K562 (cell line): ENCODE data around the gene ECI2.

Source experiments
- ATF2 ChIP-seq: sonication (generic); formaldehyde crosslinking; IDR thresholded peaks from 2 replicates; pipeline ENCODE4 v1.8.1; 2022; ENCODE audit warnings: missing genetic modification reagents
- CTCF ChIP-seq, 3 experiments: IDR thresholded peaks in 2 of 3; conservative IDR thresholded peaks in 1 of 3; 2 replicates each; pipeline ENCODE4 v1.5.1; 2011 to 2012; ENCODE audit warnings: low read length in 3 of 3, mild to moderate bottlenecking in 3 of 3, control low read depth in 2 of 3, improper control_type of control experiment in 1 of 3, inconsistent platforms in 1 of 3, low read depth in 1 of 3, mixed read lengths in 1 of 3, moderate library complexity in 1 of 3; ENCODE audit not compliant: insufficient read depth in 2 of 3
- JUN ChIP-seq, 2 experiments: sonication (generic) in 1 of 2; formaldehyde crosslinking in 1 of 2; IDR thresholded peaks; 2 replicates each; pipeline versions ENCODE4 v1.6.1 to v1.8.0; 2012 to 2022; ENCODE audit warnings: borderline replicate concordance in 2 of 2, mild to moderate bottlenecking in 2 of 2, improper control_type of control experiment in 1 of 2, low read depth in 1 of 2, low read length in 1 of 2, missing genetic modification reagents in 1 of 2
- MYC ChIP-seq, 2 experiments: fragments of 250-450 bp in 1 of 2; sonication (Bioruptor Pico) in 1 of 2; IDR thresholded peaks; 2 replicates each; pipeline versions ENCODE4 v1.5.1 to v1.6.1; 2012 to 2021; ENCODE audit warnings: low read depth in 2 of 2, borderline replicate concordance in 1 of 2, improper control_type of control experiment in 1 of 2, low read length in 1 of 2, mild to moderate bottlenecking in 1 of 2, moderate library complexity in 1 of 2
- NFRKB ChIP-seq: fragments of 450-650 bp; IDR thresholded peaks from 2 replicates; pipeline ENCODE4 v1.6.1; 2016; ENCODE audit warnings: low read depth
- NFXL1 ChIP-seq: fragments of 450-650 bp; formaldehyde crosslinking; IDR thresholded peaks from 2 replicates; pipeline ENCODE4 v1.4.0; 2021; ENCODE audit warnings: mild to moderate bottlenecking
- POLR2A ChIP-seq: fragments of 450-650 bp; conservative IDR thresholded peaks from 2 replicates; pipeline ENCODE4 v1.6.1; 2016
- RAD21 ChIP-seq, 2 experiments: fragments of 250-450 bp in 1 of 2; fragments of 450-650 bp in 1 of 2; sonication (Bioruptor Pico) in 1 of 2; formaldehyde crosslinking in 1 of 2; IDR thresholded peaks in 1 of 2; conservative IDR thresholded peaks in 1 of 2; 2 replicates each; pipeline versions ENCODE4 v1.4.0 to v1.8.0; 2020 to 2022; ENCODE audit warnings: mild to moderate bottlenecking in 2 of 2, moderate library complexity in 1 of 2
- RCOR1 ChIP-seq, 2 experiments: IDR thresholded peaks; 2 replicates each; pipeline ENCODE4 v1.6.1; 2012; ENCODE audit warnings: low read depth in 2 of 2, low read length in 2 of 2, borderline replicate concordance in 1 of 2, improper control_type of control experiment in 1 of 2
- SMAD1 ChIP-seq: fragments of 150-350 bp; IDR thresholded peaks from 2 replicates; pipeline ENCODE4 v1.6.1; 2014; ENCODE audit warnings: low read length, low read depth; ENCODE audit not compliant: partially characterized antibody
- SMC3 ChIP-seq: conservative IDR thresholded peaks from 2 replicates; pipeline ENCODE4 v1.6.1; 2011; ENCODE audit warnings: low read depth, low read length, improper control_type of control experiment; ENCODE audit not compliant: insufficient read depth
- ZFPM2 ChIP-seq: fragments of 250-450 bp; sonication (Bioruptor Pico); IDR thresholded peaks from 2 replicates; pipeline ENCODE4 v1.5.1; 2022; ENCODE audit warnings: mild to moderate bottlenecking
- ZNF274 ChIP-seq: IDR thresholded peaks from 2 replicates; pipeline ENCODE4 v1.6.1; 2011; ENCODE audit warnings: low read depth, mild to moderate bottlenecking, low read length, moderate library complexity, borderline replicate concordance

GRCh38 chr6:4135665-4136353 is 434 bp upstream of the ECI2 start:
- TF ChIP-seq RCOR1 (IDR thresholded peaks at IDR 0.05; ENCODE audit: borderline replicate concordance in 1 of 2, low read depth in 2 of 2, low read length in 2 of 2) (0 out of 4 replicates have a peak, but pooled peaks of 1 of the 2 experiments have one; percentile 55), NFXL1 (CRISPR knock-in tag) (no peak), POLR2A (peak; percentile 57), ATF2 (CRISPR knock-in tag) (no peak), NFRKB (no peak), SMC3 (no peak), RAD21 (CRISPR knock-in tag; conservative IDR thresholded peaks at IDR 0.05 in 1 of 2, IDR thresholded peaks at IDR 0.05 in 1 of 2) (0 out of 4 replicates have a peak, but pooled peaks of 1 of the 2 experiments have one; percentile 13), ZFPM2 (CRISPR knock-in tag) (no peak), SMAD1 (no peak), JUN (IDR thresholded peaks at IDR 0.05; ENCODE audit: borderline replicate concordance, low read depth, low read length) (no peak), JUN (CRISPR knock-in tag; IDR thresholded peaks at IDR 0.05; ENCODE audit: borderline replicate concordance) (no peak), MYC (IDR thresholded peaks at IDR 0.05; ENCODE audit: low read depth, low read length) (peak; percentile 70), MYC (CRISPR knock-in tag; IDR thresholded peaks at IDR 0.05; ENCODE audit: borderline replicate concordance, low read depth) (0 out of 2 replicates have a peak, but pooled peaks have one; percentile 18), CTCF (IDR thresholded peaks at IDR 0.05 in 2 of 3, conservative IDR thresholded peaks at IDR 0.05 in 1 of 3; ENCODE audit: insufficient read depth in 2 of 3, low read depth in 1 of 3, low read length in 3 of 3) (peak in 2 of 3 experiments; percentile 15 to 16; a peak in 2 of 6 replicates), ZNF274 (no peak)
